Kidney (tissue), 14 donors: ENCODE results near the gene PLXDC1. TPM values are rescaled to one million over a fixed set of nuclear protein-coding genes. Genes with fewer than 3 reads are reported as not detected.

Source experiments
- DNase-seq, 5 donors: peaks; one replicate each; pipeline ENCODE4 v3.0.0-alpha.2; 2013 to 2020
- FAIRE-seq: peaks from 2 replicates; lab custom pipeline; 2012; peaks lifted over from hg19 to GRCh38; lab: Jason Lieb, UNC
- H3K27ac ChIP-seq, 2 donors: one replicate each; pipeline ENCODE4 v1.7.0; 2013; ENCODE audit warnings: low read depth in 2 of 2, low read length in 2 of 2, inconsistent platforms in 1 of 2
- H3K27me3 ChIP-seq: one replicate; pipeline ENCODE4 v1.7.1; 2013; ENCODE audit warnings: low read length, inconsistent platforms; ENCODE audit not compliant: control insufficient read depth, insufficient read depth
- H3K36me3 ChIP-seq, 3 donors: one replicate each; pipeline versions ENCODE4 v1.7.0 to v1.7.1; 2013; ENCODE audit warnings: low read length in 3 of 3, control low read depth in 1 of 3, inconsistent platforms in 1 of 3; ENCODE audit not compliant: insufficient read depth in 3 of 3, control insufficient read depth in 2 of 3
- H3K4me1 ChIP-seq, 3 donors: one replicate each; pipeline versions ENCODE4 v1.7.0 to v1.7.1; 2013; ENCODE audit warnings: low read length in 3 of 3, inconsistent platforms in 1 of 3, low read depth in 1 of 3; ENCODE audit not compliant: control insufficient read depth in 2 of 3, insufficient read depth in 2 of 3
- H3K4me3 ChIP-seq, 3 donors: one replicate each; pipeline versions ENCODE4 v1.7.0 to v1.8.1; 2013; ENCODE audit warnings: low read length in 3 of 3, control low read depth in 1 of 3, inconsistent platforms in 1 of 3
- H3K9ac ChIP-seq, 3 donors: one replicate each; pipeline versions ENCODE4 v1.7.0 to v1.7.1; 2013; ENCODE audit warnings: low read length in 3 of 3, control low read depth in 1 of 3, inconsistent platforms in 1 of 3
- H3K9me3 ChIP-seq, 3 donors: one replicate each; pipeline versions ENCODE4 v1.7.0 to v1.7.1; 2013; ENCODE audit warnings: low read length in 3 of 3, control low read depth in 1 of 3, inconsistent platforms in 1 of 3; ENCODE audit not compliant: control insufficient read depth in 2 of 3, insufficient read depth in 1 of 3
- intact Hi-C: fragments of 100-400 bp; cut with DNase I; formaldehyde crosslinking; loops from one replicate; pipeline ENCODE4 v1.11.1; 2022
- polyA plus RNA-seq: library from polyadenylated mRNA; stranded (reverse); fragments of 350-450 nt; fragmentation: Illumina TruSeq; extraction: RNeasy Lipid Tissue Mini Kit (QIAGEN cat#74804); gene quantifications from one replicate; pipeline ENCODE4 v1.2.3, GENCODE V29; 2014; ENCODE audit warnings: low read depth, low replicate concordance; ENCODE audit not compliant: insufficient read depth
- total RNA-seq: library from RNA; stranded (reverse); fragmentation: NEBNext Ultra II Directional; extraction: Animal tissue kit (Norgen Biotek cat#: 25700); gene quantifications from one replicate; pipeline ENCODE4 v1.2.1, GENCODE V29; 2021
- TF ChIP-seq, protein P1 (sequence below): IDR thresholded peaks from 3 replicates; pipeline ENCODE4 v1.5.1; 2012; ENCODE audit warnings: mild to moderate bottlenecking, moderate library complexity, borderline replicate concordance; ENCODE audit not compliant: insufficient read depth; ENCODE audit errors: extremely low read depth
- donor health status: control.
- donor health status: control.
- donor health status: control.
- donor health status: control.
- donor health status: control.
- donor health status: DM: yes; HTN: yes; CAD: no.
- donor health status: Normal renal cell carcinoma (clear cell type).

The PLXDC1 gene
- total and polyA plus RNA-seq, 2 donors from 2014 or later = 4.5 to 11.1 TPM

DNA sequence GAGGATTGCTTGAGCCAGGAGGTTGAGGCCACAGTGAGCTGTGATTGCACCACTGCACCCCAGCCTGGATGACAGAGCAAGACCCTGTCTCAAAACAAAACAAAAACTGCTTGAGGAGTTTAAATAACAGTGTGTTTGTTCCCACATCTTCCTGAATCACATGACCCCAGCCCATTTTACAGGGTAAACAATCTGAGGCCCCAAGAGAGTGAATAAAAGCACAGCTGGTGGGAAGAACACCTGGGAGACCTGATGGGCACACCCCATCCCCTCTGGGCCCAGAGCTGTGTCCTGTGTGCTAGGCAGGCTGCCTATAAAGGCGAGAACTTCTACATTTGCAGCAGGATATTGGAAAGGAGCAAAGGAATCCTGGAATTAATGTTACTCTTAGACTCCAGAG, 69.6 kb downstream of the PLXDC1 start:
- TF ChIP-seq, protein P1, sequence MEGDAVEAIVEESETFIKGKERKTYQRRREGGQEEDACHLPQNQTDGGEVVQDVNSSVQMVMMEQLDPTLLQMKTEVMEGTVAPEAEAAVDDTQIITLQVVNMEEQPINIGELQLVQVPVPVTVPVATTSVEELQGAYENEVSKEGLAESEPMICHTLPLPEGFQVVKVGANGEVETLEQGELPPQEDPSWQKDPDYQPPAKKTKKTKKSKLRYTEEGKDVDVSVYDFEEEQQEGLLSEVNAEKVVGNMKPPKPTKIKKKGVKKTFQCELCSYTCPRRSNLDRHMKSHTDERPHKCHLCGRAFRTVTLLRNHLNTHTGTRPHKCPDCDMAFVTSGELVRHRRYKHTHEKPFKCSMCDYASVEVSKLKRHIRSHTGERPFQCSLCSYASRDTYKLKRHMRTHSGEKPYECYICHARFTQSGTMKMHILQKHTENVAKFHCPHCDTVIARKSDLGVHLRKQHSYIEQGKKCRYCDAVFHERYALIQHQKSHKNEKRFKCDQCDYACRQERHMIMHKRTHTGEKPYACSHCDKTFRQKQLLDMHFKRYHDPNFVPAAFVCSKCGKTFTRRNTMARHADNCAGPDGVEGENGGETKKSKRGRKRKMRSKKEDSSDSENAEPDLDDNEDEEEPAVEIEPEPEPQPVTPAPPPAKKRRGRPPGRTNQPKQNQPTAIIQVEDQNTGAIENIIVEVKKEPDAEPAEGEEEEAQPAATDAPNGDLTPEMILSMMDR = no peak
- Histone ChIP-seq H3K27ac (no peak overlapping the region), H3K9me3 (no peaks in the 10 kb centered on the region), H3K4me3 (no peak overlapping the region), H3K36me3 (no peaks in the 10 kb centered on the region), H3K4me1 (peaks cover 0 to 4% (median 0%) of the 10 kb centered on the region in 3 donors), H3K9ac (no peak overlapping the region), H3K27me3 (no peaks in the 10 kb centered on the region)
- intact Hi-C loops = no loop called here
- DNase-seq (no peak), FAIRE-seq (no peak)

DNA sequence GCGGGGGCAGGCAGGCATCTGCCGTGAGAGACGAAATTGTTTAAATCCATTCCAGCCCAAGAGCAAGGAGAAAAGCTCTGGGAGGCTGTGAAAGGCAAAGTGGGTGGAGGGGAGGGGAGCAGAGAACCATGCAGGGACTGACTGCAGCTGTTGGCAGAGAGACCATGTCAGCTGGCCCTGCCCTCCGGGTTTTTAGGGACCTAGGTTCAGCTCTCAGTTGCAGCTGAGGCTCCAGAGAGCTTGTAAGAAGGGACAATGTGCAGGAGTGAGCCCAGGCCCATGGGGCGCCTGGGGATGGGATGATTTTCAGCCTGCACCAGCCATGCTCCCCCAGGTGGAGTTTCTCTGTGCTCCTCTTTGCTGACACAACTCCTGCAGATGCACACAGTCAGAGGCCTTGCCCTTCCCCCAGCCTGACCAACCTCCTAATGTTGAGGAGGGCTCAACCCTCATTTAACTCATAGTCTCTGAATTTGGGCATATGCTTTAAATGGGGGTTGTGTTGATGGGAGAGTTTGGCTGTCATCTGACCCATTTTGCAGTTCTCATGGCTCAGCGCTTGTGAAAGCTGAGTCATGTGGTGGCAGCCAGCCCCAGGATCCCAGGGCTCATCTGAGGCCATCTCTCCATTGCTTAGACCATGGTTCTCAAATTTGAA, 70.9 kb downstream of the PLXDC1 start:
- peaks cover 0 to 4% (median 0%) of the 10 kb centered on the region in 3 donors for H3K4me1 ChIP-seq
- no peaks in the 10 kb centered on the region for H3K9me3 ChIP-seq
- DNase-seq (no peak), FAIRE-seq (no peak)
- no peaks in the 10 kb centered on the region for H3K27me3 ChIP-seq
- no peak overlapping the region for H3K27ac ChIP-seq
- TF ChIP-seq, protein P1 = no peak
- H3K36me3 ChIP-seq = no peaks in the 10 kb centered on the region
- intact Hi-C loops = no loop called here
- no peak overlapping the region for H3K9ac ChIP-seq
- H3K4me3 ChIP-seq = no peak overlapping the region

DNA sequence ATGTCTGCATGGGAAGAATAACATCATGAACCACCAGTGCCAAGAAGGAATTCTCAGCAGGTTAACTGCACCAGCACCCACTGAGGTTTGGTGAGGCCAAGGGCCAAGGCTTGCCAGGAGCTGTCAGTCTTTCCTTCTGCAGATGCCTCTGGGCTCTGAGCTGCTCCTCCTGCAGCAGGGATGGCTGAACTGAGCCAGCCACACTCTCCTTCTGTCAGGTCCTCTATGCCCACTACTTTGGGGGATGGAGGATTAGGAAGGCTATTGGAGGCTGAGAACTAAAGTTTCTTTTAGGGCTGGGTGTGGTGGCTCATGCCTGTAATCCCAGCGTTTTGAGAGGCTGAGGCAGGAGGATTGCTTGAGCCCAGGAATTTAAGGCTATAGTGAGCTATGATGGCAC, 71.6 kb downstream of the PLXDC1 start:
- Histone ChIP-seq H3K4me1 (peaks cover 0 to 4% (median 0%) of the 10 kb centered on the region in 3 donors), H3K27ac (no peak overlapping the region), H3K36me3 (no peaks in the 10 kb centered on the region), H3K9ac (no peak overlapping the region), H3K4me3 (no peak overlapping the region), H3K9me3 (no peaks in the 10 kb centered on the region), H3K27me3 (no peaks in the 10 kb centered on the region)
- FAIRE-seq = no peak
- intact Hi-C loops = loop anchor here (10.0 kb wide), 1 partner anchor 65 kb away; no protein-coding TSS in a partner anchor
- no peak for DNase-seq
- TF ChIP-seq, protein P1 = no peak
